ENCODE measurements around the gene TEX13A. TPM values are rescaled to one million over a fixed set of nuclear protein-coding genes. Genes with fewer than 3 reads are reported as not detected.
"Not testable (repeated sequence)": the region's sequence is repeated elsewhere in the genome, so short reads cannot be mapped to it uniquely, and the experiment has no call there.

Gene TEX13A
- total RNA-seq, 4 donors from 2014 or later, result not detected

DNA sequence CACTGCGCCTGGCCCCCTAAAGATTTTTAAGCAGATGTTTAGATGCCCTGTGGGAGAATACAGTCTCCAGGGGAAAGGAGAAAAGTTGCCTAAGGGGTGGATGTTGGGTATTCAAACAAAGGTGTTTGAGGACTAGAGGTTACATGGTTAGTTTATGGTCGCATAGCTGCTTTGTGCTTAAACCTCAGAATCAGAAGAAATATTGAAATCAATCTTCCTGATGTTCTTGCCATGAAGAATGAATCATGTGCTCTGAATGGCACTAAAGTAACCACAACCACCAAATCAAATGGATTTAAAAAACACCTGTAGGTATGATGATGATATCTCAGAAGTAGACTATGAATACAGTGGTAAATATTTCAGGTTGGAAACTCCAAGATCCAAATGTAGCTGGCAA, 42.7 kb upstream of the TEX13A start:
- no peak overlapping the region for H3K4me3 ChIP-seq (ENCODE audit: low read depth, poor library complexity, severe bottlenecking)
- no peak for DNase-seq (ENCODE audit: low spot score in 2 of 2)
- 78 to 90% methylated on average over 2 of the region's 2 CpGs for WGBS, 2 donors
- intact Hi-C loops (cut with DNase I; ENCODE audit: low total_unique reads), result no loop called here
- TF ChIP-seq, protein P1, sequence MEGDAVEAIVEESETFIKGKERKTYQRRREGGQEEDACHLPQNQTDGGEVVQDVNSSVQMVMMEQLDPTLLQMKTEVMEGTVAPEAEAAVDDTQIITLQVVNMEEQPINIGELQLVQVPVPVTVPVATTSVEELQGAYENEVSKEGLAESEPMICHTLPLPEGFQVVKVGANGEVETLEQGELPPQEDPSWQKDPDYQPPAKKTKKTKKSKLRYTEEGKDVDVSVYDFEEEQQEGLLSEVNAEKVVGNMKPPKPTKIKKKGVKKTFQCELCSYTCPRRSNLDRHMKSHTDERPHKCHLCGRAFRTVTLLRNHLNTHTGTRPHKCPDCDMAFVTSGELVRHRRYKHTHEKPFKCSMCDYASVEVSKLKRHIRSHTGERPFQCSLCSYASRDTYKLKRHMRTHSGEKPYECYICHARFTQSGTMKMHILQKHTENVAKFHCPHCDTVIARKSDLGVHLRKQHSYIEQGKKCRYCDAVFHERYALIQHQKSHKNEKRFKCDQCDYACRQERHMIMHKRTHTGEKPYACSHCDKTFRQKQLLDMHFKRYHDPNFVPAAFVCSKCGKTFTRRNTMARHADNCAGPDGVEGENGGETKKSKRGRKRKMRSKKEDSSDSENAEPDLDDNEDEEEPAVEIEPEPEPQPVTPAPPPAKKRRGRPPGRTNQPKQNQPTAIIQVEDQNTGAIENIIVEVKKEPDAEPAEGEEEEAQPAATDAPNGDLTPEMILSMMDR (IDR thresholded peaks at IDR 0.05), result no peak
- TF ChIP-seq POLR2A (IDR thresholded peaks at IDR 0.05), result no peak

DNA sequence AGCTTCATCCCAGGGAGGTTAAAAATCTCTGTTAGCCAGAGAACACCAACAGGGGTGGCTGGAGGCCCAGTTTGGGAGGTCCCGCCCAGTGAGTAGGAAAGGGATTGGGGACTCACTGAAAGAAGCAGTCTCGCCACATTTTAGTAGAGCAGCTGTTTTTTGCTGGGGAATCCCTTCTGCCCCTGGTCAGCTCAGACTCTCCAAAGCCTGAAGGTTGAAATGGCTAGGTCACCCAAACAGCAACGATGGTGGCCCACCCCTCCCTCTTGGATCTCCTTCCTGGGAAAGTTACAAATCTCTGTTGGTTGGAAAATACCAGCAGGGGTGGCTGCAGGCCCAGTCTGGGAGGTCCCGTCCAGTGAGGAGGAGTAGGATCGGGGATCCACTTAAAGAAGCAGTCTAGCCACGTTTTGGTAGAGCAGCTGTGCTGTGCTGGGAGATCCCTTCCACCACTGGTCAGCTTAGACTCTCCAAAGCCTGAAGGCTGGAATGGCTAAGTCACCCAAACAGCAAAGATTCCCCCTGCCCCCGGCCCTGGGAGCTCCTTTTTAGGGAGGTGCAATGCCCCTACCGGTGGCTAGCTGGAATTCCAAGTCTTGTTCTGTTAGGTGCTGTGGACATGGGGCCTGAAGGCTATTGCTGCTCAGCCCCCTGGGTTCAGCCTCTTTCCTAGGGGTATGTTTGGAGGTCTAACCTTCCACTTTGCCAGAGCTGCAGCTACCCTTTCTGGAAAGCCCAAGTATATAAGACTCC, 40.0 kb upstream of the TEX13A start:
- DNase-seq (ENCODE audit: low spot score in 2 of 2), result no peak
- TF ChIP-seq, protein P1 (IDR thresholded peaks at IDR 0.05), result no peak
- TF ChIP-seq POLR2A (IDR thresholded peaks at IDR 0.05), result no peak
- intact Hi-C loops (cut with DNase I; ENCODE audit: low total_unique reads), result no loop called here
- no peak overlapping the region for H3K4me3 ChIP-seq (ENCODE audit: low read depth, poor library complexity, severe bottlenecking)
- WGBS, 2 donors, result 57 to 89% methylated on average over 3 to 8 of the region's 8 CpGs

DNA sequence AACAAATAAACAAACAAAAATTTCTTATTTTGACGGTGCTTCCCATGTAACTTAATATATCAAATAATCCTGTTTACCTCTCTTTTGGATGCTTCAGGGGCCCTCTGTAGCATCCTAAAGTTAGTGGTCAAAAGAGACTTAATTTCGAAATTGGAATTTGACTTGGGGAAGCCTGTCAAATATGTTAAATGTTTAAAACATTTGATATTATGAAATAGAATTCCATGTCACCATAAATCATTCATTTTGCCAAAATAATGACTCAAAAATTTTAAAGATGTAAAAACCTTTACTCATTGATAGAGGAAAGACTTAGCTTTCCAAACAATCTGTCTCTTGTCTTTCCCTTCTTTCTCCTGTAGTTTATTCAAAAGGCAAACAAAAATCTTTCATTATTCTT, 20.6 kb upstream of the TEX13A start:
- H3K4me3 ChIP-seq (ENCODE audit: low read depth, poor library complexity, severe bottlenecking), result no peak overlapping the region
- intact Hi-C loops (cut with DNase I; ENCODE audit: low total_unique reads), result no loop called here
- 52 to 59% methylated on average over 2 of the region's 2 CpGs for WGBS, 2 donors
- TF ChIP-seq, protein P1 (IDR thresholded peaks at IDR 0.05), result no peak
- no peak for TF ChIP-seq POLR2A (IDR thresholded peaks at IDR 0.05)
- no peak for DNase-seq (ENCODE audit: low spot score in 2 of 2)

DNA sequence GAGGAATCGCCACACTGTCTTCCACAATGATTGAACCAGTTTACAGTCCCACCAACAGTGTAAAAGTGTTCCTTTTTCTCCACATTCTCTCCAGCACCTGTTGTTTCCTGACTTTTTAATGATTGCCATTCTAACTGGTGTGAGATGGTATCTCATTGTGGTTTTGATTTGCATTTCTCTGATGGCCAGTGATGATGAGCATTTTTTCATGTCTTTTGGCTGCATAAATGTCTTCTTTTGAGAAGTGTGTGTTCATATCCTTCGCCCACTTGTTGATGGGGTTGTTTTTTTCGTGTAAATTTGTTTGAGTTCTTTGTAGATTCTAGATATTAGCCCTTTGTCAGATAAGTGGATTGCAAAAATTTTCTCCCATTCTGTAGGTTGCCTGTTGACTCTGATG, 16.9 kb upstream of the TEX13A start:
- H3K4me3 ChIP-seq (ENCODE audit: low read depth, poor library complexity, severe bottlenecking); intact Hi-C loops (cut with DNase I; ENCODE audit: low total_unique reads); DNase-seq (ENCODE audit: low spot score in 2 of 2): not testable (repeated sequence)
- 70 to 83% methylated on average over 3 of the region's 3 CpGs for WGBS, 2 donors

DNA sequence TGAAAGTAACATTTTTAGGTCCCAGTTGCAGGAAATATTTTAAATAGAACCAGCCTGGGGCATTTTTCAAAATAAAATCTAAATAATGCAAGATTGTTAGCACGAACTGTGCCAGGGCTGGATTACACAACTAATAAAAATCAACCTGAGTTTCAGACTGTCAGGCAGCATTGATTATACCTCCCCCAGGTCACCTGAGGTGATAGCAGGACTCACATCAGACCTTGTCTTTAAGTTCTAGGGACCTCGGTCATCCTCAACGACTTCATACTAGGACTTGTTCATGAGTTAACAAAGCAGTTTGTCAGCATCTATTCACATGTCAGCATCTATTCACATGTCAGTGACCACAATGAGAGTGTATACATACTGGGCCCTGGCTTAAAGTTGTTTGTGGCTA, 8.7 kb upstream of the TEX13A start:
- DNase-seq (ENCODE audit: low spot score in 2 of 2), result no peak
- 42 to 61% methylated on average over 3 of the region's 3 CpGs for WGBS, 2 donors
- TF ChIP-seq, protein P1 (IDR thresholded peaks at IDR 0.05), result no peak
- TF ChIP-seq POLR2A (IDR thresholded peaks at IDR 0.05), result no peak
- no peak overlapping the region for H3K4me3 ChIP-seq (ENCODE audit: low read depth, poor library complexity, severe bottlenecking)
- intact Hi-C loops (cut with DNase I; ENCODE audit: low total_unique reads), result no loop called here

DNA sequence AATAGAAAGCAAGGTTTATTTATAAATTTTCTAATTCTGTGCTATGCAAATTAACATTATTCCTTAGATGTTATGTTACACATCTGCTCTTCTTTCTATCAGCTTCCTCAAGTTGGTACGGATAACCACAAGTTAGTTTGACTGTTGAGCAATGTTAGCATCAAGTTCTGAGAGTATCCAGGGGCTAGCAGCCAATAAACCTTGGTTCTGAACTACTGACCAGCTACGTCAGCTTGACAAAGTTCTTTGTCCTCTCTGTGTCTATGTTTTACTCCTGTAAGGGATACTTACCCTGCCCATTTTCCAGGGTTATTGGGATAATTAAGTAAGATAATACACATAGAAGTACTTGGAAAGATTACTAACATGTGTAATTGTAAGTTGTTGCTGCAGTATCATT, 8.1 kb upstream of the TEX13A start:
- WGBS, 2 donors, result 76 to 80% methylated on average over 2 of the region's 2 CpGs
- intact Hi-C loops (cut with DNase I; ENCODE audit: low total_unique reads), result no loop called here
- TF ChIP-seq, protein P1 (IDR thresholded peaks at IDR 0.05), result no peak
- no peak for TF ChIP-seq POLR2A (IDR thresholded peaks at IDR 0.05)
- DNase-seq (ENCODE audit: low spot score in 2 of 2), result no peak
- H3K4me3 ChIP-seq (ENCODE audit: low read depth, poor library complexity, severe bottlenecking), result no peak overlapping the region
